HCT116 (cell line): ENCODE measurements around the gene SLC7A9. TPM values are rescaled to one million over a fixed set of nuclear protein-coding genes. Genes with fewer than 3 reads are reported as not detected.

Experiments used
- ATAC-seq: fragments of 200-7000 bp; cut with Tn5 transposase; 2 replicates; pipeline ENCODE4 v1.9.1; 2020; ENCODE audit warnings: mild to moderate bottlenecking, moderate library complexity
- BruUV-seq: library from RNA; stranded (reverse); fragments of 400-500 nt; replicated peaks from 2 replicates; lab custom pipeline; 2021; lab: Mats Ljungman, UMichigan
- CTCF ChIA-PET: fragments of 300-600 bp; sonication (Branson Sonifier 250); formaldehyde crosslinking; loops from one replicate; lab custom pipeline; 2021; ENCODE audit warnings: antibody characterized with exemption; lab: Charles Lee
- POLR2A ChIA-PET: fragments of 300-600, 350-600 bp; sonication (Branson Sonifier 250); formaldehyde crosslinking; loops from one replicate; lab custom pipeline; 2021; ENCODE audit warnings: antibody characterized with exemption; lab: Charles Lee
- RAD21 ChIA-PET, 2 experiments: fragments of 300-600 bp; sonication (Branson Sonifier 250); formaldehyde crosslinking; loops; one replicate each; lab custom pipeline; 2023; ENCODE audit warnings: low total read pairs in 2 of 2; ENCODE audit not compliant: uncharacterized antibody in 2 of 2, unreplicated experiment in 2 of 2, low non-redundant PET in 1 of 2; lab: Charles Lee
- DNase-seq: peaks from one replicate; pipeline ENCODE4 v3.0.0-alpha.2; 2010; ENCODE audit warnings: low read depth, low spot score
- H2AFZ ChIP-seq: fragments of 200-600 bp; shearing (Covaris generic), sonication (generic); 2 replicates; pipeline ENCODE4 v1.6.1; 2017; ENCODE audit warnings: low read depth, mixed run types, mixed read lengths, antibody characterized with exemption, low read length; ENCODE audit not compliant: poor library complexity, severe bottlenecking
- H3K27ac ChIP-seq: 2 replicates; pipeline ENCODE4 v1.5.1; 2012; ENCODE audit warnings: low read depth, low read length
- H3K27me3 ChIP-seq: fragments of 200-600 bp; sonication (generic); 2 replicates; pipeline ENCODE4 v1.6.1; 2016; ENCODE audit warnings: mixed run types, low read length, mixed read lengths; ENCODE audit not compliant: insufficient read depth
- H3K36me3 ChIP-seq, 2 experiments: fragments of 200-500 bp in 1 of 2; fragments of 200-600 bp in 1 of 2; sonication (Bioruptor generic) in 1 of 2; sonication (generic) in 1 of 2; 2 replicates each; pipeline versions ENCODE4 v1.5.1 to v1.6.1; 2014 to 2016; ENCODE audit warnings: low read length in 2 of 2, inconsistent platforms in 1 of 2, mixed read lengths in 1 of 2, mixed run types in 1 of 2; ENCODE audit not compliant: insufficient read depth in 2 of 2, control insufficient read depth in 1 of 2
- H3K4me1 ChIP-seq, 2 experiments: fragments of 200-600 bp in 1 of 2; sonication (generic) in 1 of 2; 2 replicates each; pipeline versions ENCODE4 v1.5.1 to v1.6.1; 2012 to 2017; ENCODE audit warnings: low read length in 2 of 2, inconsistent platforms in 1 of 2, mild to moderate bottlenecking in 1 of 2, mixed read lengths in 1 of 2, mixed run types in 1 of 2, moderate library complexity in 1 of 2; ENCODE audit not compliant: insufficient read depth in 2 of 2, control insufficient read depth in 1 of 2
- H3K4me2 ChIP-seq: fragments of 200-600 bp; sonication (generic); 2 replicates; pipeline ENCODE4 v1.6.1; 2017; ENCODE audit warnings: mixed run types, low read length, mixed read lengths
- H3K4me3 ChIP-seq, 2 experiments: fragments of 200-600 bp in 1 of 2; sonication (generic) in 1 of 2; replicated peaks in 1 of 2; 2 replicates each; pipeline ENCODE4 v1.5.1; 2011 to 2016; ENCODE audit warnings: low read length in 2 of 2, control low read depth in 1 of 2, low read depth in 1 of 2, mild to moderate bottlenecking in 1 of 2, mixed read lengths in 1 of 2, mixed run types in 1 of 2
- H3K79me2 ChIP-seq: fragments of 200-600 bp; sonication (generic); 2 replicates; pipeline ENCODE4 v1.6.1; 2017; ENCODE audit warnings: mild to moderate bottlenecking, mixed run types, low read length, moderate library complexity, mixed read lengths; ENCODE audit not compliant: insufficient read depth
- H3K9ac ChIP-seq: fragments of 200-600 bp; sonication (generic); 2 replicates; pipeline ENCODE4 v1.6.1; 2016; ENCODE audit warnings: low read length, mixed read lengths
- H3K9me2 ChIP-seq: fragments of 200-600 bp; sonication (generic), shearing (Covaris generic); 2 replicates; pipeline ENCODE4 v1.6.1; 2017; ENCODE audit warnings: mixed run types, mild to moderate bottlenecking, moderate library complexity; ENCODE audit not compliant: insufficient read depth
- H3K9me3 ChIP-seq, 2 experiments: fragments of 200-500 bp in 1 of 2; fragments of 200-600 bp in 1 of 2; sonication (Bioruptor generic) in 1 of 2; sonication (generic) in 1 of 2; 2 replicates each; pipeline ENCODE4 v1.6.1; 2014 to 2017; ENCODE audit warnings: low read length in 2 of 2, mixed read lengths in 2 of 2, inconsistent platforms in 1 of 2, low read depth in 1 of 2, mild to moderate bottlenecking in 1 of 2, mixed run types in 1 of 2, moderate library complexity in 1 of 2; ENCODE audit not compliant: control insufficient read depth in 1 of 2, insufficient read depth in 1 of 2
- H4K20me1 ChIP-seq: fragments of 200-600 bp; sonication (generic), shearing (Covaris generic); 2 replicates; pipeline ENCODE4 v1.6.1; 2017; ENCODE audit warnings: mixed run types, mild to moderate bottlenecking, moderate library complexity; ENCODE audit not compliant: insufficient read depth
- CBX3 ChIP-seq: IDR thresholded peaks from 2 replicates; pipeline ENCODE4 v1.6.1; 2012; ENCODE audit warnings: low read depth
- CEBPB ChIP-seq: IDR thresholded peaks from 2 replicates; pipeline ENCODE4 v1.6.1; 2012; ENCODE audit warnings: low read depth
- EGR1 ChIP-seq: IDR thresholded peaks from 2 replicates; pipeline ENCODE4 v1.6.1; 2012; ENCODE audit warnings: low read depth
- ELF1 ChIP-seq: IDR thresholded peaks from 2 replicates; pipeline ENCODE4 v1.6.1; 2012; ENCODE audit warnings: low read depth, borderline replicate concordance
- EZH2 ChIP-seq: fragments of 200-600 bp; sonication (generic); IDR thresholded peaks from 2 replicates; pipeline ENCODE4 v1.6.1; 2017; ENCODE audit warnings: antibody characterized with exemption, mixed run types
- EZH2phosphoT487 ChIP-seq: fragments of 200-600 bp; IDR thresholded peaks from 2 replicates; pipeline ENCODE4 v1.6.1; 2018; ENCODE audit warnings: antibody characterized with exemption, borderline replicate concordance
- FOSL1 ChIP-seq: IDR thresholded peaks from 2 replicates; pipeline ENCODE4 v1.6.1; 2012; ENCODE audit warnings: low read depth
- JUND ChIP-seq: IDR thresholded peaks from 2 replicates; pipeline ENCODE4 v1.6.1; 2012
- POLR2A ChIP-seq: IDR thresholded peaks from 2 replicates; pipeline ENCODE4 v1.7.0; 2011; ENCODE audit warnings: borderline replicate concordance; ENCODE audit not compliant: insufficient read depth, insufficient read length; ENCODE audit errors: extremely low read depth
- POLR2AphosphoS5 ChIP-seq: IDR thresholded peaks from 2 replicates; pipeline ENCODE4 v1.6.1; 2011; ENCODE audit warnings: mild to moderate bottlenecking, low read depth, low read length, moderate library complexity
- RAD21 ChIP-seq: IDR thresholded peaks from 2 replicates; pipeline ENCODE4 v1.6.1; 2012; ENCODE audit warnings: low read depth, mild to moderate bottlenecking
- SIN3A ChIP-seq: IDR thresholded peaks from 2 replicates; pipeline ENCODE4 v1.6.1; 2012; ENCODE audit warnings: low read depth
- SP1 ChIP-seq: IDR thresholded peaks from 2 replicates; pipeline ENCODE4 v1.6.1; 2012; ENCODE audit warnings: low read depth
- YY1 ChIP-seq: IDR thresholded peaks from 2 replicates; pipeline ENCODE4 v1.6.1; 2011; ENCODE audit warnings: low read length, low read depth, moderate library complexity, mild to moderate bottlenecking; ENCODE audit not compliant: insufficient replicate concordance; ENCODE audit errors: extremely low read depth
- ZFX ChIP-seq: fragments of 450-650 bp; IDR thresholded peaks from 2 replicates; pipeline ENCODE4 v1.6.1; 2017
- ZNF274 ChIP-seq: fragments of 200-500 bp; sonication (Bioruptor generic); IDR thresholded peaks from 2 replicates; pipeline ENCODE4 v1.6.1; 2014; ENCODE audit warnings: mild to moderate bottlenecking, low read depth, low read length, inconsistent platforms
- intact Hi-C: fragments of 100-400 bp; cut with micrococcal nuclease; formaldehyde crosslinking; loops from 2 replicates; pipeline ENCODE4 v1.10.0; 2022
- total RNA-seq: library from RNA; stranded (reverse); gene quantifications from one replicate; pipeline ENCODE4 v1.2.1, GENCODE V29; 2021; ENCODE audit not compliant: unreplicated experiment
- TF ChIP-seq, protein P1 (sequence below), 3 experiments: fragments of 200-600 bp in 1 of 3; sonication (generic) in 1 of 3; IDR thresholded peaks in 2 of 3; conservative IDR thresholded peaks in 1 of 3; 2 replicates each; pipeline ENCODE4 v1.5.1; 2012 to 2017; ENCODE audit warnings: low read depth in 2 of 3, low read length in 2 of 3, antibody characterized with exemption in 1 of 3, borderline replicate concordance in 1 of 3, control low read depth in 1 of 3, mild to moderate bottlenecking in 1 of 3, mixed read lengths in 1 of 3, mixed run types in 1 of 3, moderate library complexity in 1 of 3; ENCODE audit not compliant: insufficient read depth in 1 of 3
- TF ChIP-seq, protein P2 (sequence below): IDR thresholded peaks from 2 replicates; pipeline ENCODE4 v1.6.1; 2011; ENCODE audit warnings: mild to moderate bottlenecking, low read length, moderate library complexity; ENCODE audit not compliant: insufficient replicate concordance; ENCODE audit errors: extremely low read depth
- TF ChIP-seq, protein P3 (sequence below): IDR thresholded peaks from 2 replicates; pipeline ENCODE4 v1.6.1; 2012
- TF ChIP-seq, protein P4 (sequence below): IDR thresholded peaks from 2 replicates; pipeline ENCODE4 v1.6.1; 2012

Gene SLC7A9
- total RNA-seq, 1 experiment from 2014 or later = 0.42 TPM

DNA sequence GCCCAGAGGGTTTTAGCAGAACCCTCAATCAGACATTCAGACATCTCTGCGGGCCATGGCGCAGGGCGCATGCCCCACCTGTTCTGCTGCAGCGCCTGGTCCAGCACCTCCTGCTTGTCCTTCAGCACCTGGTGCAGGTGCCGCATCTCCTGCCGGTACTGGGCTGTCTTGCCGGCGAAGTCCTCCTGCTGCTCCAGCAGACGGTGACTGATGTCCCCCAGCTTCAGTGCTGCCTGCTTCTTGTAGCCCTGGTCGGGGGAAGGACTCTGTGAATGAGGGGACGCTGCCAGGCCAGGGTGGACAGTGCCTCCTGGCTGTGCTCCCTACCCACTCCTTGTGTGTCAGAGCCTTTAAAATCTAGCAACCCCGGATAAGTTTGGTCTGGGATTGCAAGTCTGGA, 12.2 kb upstream of the SLC7A9 start:
- ATAC-seq = no peak
- POLR2A ChIA-PET = no interaction called here
- CTCF ChIA-PET = no interaction called here
- H4K20me1 ChIP-seq = no peaks in the 10 kb centered on the region
- no peak overlapping the region for H3K27ac ChIP-seq
- RAD21 ChIA-PET = interaction anchor here in 1 of 2 experiments (0.7 kb wide), 1 partner anchor 133 kb away, joined by 3 read pairs; no protein-coding TSS in a partner anchor
- no peak for DNase-seq
- no peak overlapping the region for H2AFZ ChIP-seq
- H3K4me3 ChIP-seq = no peak overlapping the region
- H3K4me2 ChIP-seq = no peak overlapping the region
- H3K9me3 ChIP-seq = no peaks in the 10 kb centered on the region
- H3K27me3 ChIP-seq = no peaks in the 10 kb centered on the region
- no TSS peak for BruUV-seq
- no peak overlapping the region for H3K9ac ChIP-seq
- H3K36me3 ChIP-seq = no peaks in the 10 kb centered on the region
- H3K4me1 ChIP-seq = no peaks in the 10 kb centered on the region
- H3K79me2 ChIP-seq = no peaks in the 10 kb centered on the region
- intact Hi-C loops = no loop called here
- no peaks in the 10 kb centered on the region for H3K9me2 ChIP-seq
- TF ChIP-seq JUND (no peak), ELF1 (no peak), SIN3A (no peak), ZFX (no peak), EZH2 (no peak), CEBPB (no peak), RAD21 (no peak), YY1 (no peak), EZH2phosphoT487 (no peak), SP1 (no peak)

DNA sequence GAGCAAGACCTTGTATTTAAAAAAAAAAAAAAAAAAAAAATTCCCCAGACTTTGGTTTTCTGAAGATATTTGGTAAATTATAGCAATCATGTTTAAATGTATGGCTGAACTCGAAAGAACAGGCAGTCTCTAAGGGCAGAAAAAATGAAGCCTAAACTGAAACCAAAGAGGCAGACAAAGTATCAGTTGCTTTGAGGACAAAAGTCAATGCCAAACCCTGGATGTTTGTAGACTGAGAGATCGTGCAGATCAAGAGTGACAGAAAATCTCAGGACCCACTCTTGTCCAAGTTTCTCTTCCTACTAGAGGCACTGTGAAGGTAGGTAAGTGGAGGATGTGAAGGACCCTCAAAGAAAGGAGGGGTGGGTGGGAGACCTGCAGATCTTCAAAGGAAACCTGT, 11.1 kb upstream of the SLC7A9 start:
- RAD21 ChIA-PET = no interaction called here
- H3K4me1 ChIP-seq = no peaks in the 10 kb centered on the region
- no peak for ATAC-seq
- no peaks in the 10 kb centered on the region for H4K20me1 ChIP-seq
- H3K9me3 ChIP-seq = no peaks in the 10 kb centered on the region
- POLR2A ChIA-PET = no interaction called here
- no peak for DNase-seq
- no peak overlapping the region for H2AFZ ChIP-seq
- no peak overlapping the region for H3K9ac ChIP-seq
- H3K27me3 ChIP-seq = no peaks in the 10 kb centered on the region
- H3K4me3 ChIP-seq = no peak overlapping the region
- intact Hi-C loops = no loop called here
- H3K27ac ChIP-seq = no peak overlapping the region
- H3K36me3 ChIP-seq = no peaks in the 10 kb centered on the region
- H3K79me2 ChIP-seq = no peaks in the 10 kb centered on the region
- CTCF ChIA-PET = no interaction called here
- no peaks in the 10 kb centered on the region for H3K9me2 ChIP-seq
- no TSS peak for BruUV-seq
- no peak overlapping the region for H3K4me2 ChIP-seq
- no peak for TF ChIP-seq EZH2phosphoT487
- TF ChIP-seq CBX3 = no peak
- TF ChIP-seq RAD21 = no peak
- TF ChIP-seq SIN3A = no peak
- no peak for TF ChIP-seq POLR2AphosphoS5
- no peak for TF ChIP-seq EGR1
- no peak for TF ChIP-seq POLR2A
- no peak for TF ChIP-seq SP1
- TF ChIP-seq, protein P1, sequence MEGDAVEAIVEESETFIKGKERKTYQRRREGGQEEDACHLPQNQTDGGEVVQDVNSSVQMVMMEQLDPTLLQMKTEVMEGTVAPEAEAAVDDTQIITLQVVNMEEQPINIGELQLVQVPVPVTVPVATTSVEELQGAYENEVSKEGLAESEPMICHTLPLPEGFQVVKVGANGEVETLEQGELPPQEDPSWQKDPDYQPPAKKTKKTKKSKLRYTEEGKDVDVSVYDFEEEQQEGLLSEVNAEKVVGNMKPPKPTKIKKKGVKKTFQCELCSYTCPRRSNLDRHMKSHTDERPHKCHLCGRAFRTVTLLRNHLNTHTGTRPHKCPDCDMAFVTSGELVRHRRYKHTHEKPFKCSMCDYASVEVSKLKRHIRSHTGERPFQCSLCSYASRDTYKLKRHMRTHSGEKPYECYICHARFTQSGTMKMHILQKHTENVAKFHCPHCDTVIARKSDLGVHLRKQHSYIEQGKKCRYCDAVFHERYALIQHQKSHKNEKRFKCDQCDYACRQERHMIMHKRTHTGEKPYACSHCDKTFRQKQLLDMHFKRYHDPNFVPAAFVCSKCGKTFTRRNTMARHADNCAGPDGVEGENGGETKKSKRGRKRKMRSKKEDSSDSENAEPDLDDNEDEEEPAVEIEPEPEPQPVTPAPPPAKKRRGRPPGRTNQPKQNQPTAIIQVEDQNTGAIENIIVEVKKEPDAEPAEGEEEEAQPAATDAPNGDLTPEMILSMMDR (IDR thresholded peaks at IDR 0.05 in 2 of 3, conservative IDR thresholded peaks at IDR 0.05 in 1 of 3; ENCODE audit: borderline replicate concordance in 1 of 3, insufficient read depth in 1 of 3, low read depth in 2 of 3, low read length in 2 of 3) = no peak
- TF ChIP-seq FOSL1 = no peak
- no peak for TF ChIP-seq ZNF274
- TF ChIP-seq, protein P2, sequence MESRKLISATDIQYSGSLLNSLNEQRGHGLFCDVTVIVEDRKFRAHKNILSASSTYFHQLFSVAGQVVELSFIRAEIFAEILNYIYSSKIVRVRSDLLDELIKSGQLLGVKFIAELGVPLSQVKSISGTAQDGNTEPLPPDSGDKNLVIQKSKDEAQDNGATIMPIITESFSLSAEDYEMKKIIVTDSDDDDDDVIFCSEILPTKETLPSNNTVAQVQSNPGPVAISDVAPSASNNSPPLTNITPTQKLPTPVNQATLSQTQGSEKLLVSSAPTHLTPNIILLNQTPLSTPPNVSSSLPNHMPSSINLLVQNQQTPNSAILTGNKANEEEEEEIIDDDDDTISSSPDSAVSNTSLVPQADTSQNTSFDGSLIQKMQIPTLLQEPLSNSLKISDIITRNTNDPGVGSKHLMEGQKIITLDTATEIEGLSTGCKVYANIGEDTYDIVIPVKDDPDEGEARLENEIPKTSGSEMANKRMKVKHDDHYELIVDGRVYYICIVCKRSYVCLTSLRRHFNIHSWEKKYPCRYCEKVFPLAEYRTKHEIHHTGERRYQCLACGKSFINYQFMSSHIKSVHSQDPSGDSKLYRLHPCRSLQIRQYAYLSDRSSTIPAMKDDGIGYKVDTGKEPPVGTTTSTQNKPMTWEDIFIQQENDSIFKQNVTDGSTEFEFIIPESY = no peak
- TF ChIP-seq, protein P3, sequence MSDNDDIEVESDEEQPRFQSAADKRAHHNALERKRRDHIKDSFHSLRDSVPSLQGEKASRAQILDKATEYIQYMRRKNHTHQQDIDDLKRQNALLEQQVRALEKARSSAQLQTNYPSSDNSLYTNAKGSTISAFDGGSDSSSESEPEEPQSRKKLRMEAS = no peak
- TF ChIP-seq, protein P4, sequence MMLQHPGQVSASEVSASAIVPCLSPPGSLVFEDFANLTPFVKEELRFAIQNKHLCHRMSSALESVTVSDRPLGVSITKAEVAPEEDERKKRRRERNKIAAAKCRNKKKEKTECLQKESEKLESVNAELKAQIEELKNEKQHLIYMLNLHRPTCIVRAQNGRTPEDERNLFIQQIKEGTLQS = no peak
